ENCODE measurements around the gene SLC45A1.
A peak's percentile ranks its signal among the peaks of the same experiment; 100 is the strongest.

SLC45A1 gene

GRCh38 chr1:8340448-8340847 is 22.5 kb downstream of the SLC45A1 start:
- no peak for DNase-seq (ENCODE audit: low read depth)
- no peak overlapping the region for H3K4me3 ChIP-seq (ENCODE audit: low read length)
- TF ChIP-seq CTCF (IDR thresholded peaks at IDR 0.05; ENCODE audit: insufficient read depth, low read depth, low read length, missing control alignments): no peak

GRCh38 chr1:8342325-8342724 is 24.4 kb downstream of the SLC45A1 start:
- TF ChIP-seq CTCF (IDR thresholded peaks at IDR 0.05; ENCODE audit: insufficient read depth, low read depth, low read length, missing control alignments): no peak
- no peak for DNase-seq (ENCODE audit: low read depth)
- no peak overlapping the region for H3K4me3 ChIP-seq (ENCODE audit: low read length)

GRCh38 chr1:8343044-8343443 is 25.1 kb downstream of the SLC45A1 start:
- TF ChIP-seq CTCF (IDR thresholded peaks at IDR 0.05; ENCODE audit: insufficient read depth, low read depth, low read length, missing control alignments): no peak
- no peak overlapping the region for H3K4me3 ChIP-seq (ENCODE audit: low read length)

GRCh38 chr1:8343464-8344001 is 25.6 kb downstream of the SLC45A1 start:
- H3K4me3 ChIP-seq (ENCODE audit: low read length): no peak overlapping the region
- TF ChIP-seq CTCF (IDR thresholded peaks at IDR 0.05; ENCODE audit: insufficient read depth, low read depth, low read length, missing control alignments): no peak
- peak; percentile 88 for DNase-seq (ENCODE audit: low read depth)

More at GRCh38 chr1:8343044-8343443, 25.1 kb downstream of the SLC45A1 start:
- no peak for DNase-seq (ENCODE audit: low read depth)

GRCh38 chr1:8344893-8345507 is 27.1 kb downstream of the SLC45A1 start:
- H3K4me3 ChIP-seq (ENCODE audit: low read length): no peak overlapping the region
- TF ChIP-seq CTCF (IDR thresholded peaks at IDR 0.05; ENCODE audit: insufficient read depth, low read depth, low read length, missing control alignments): no peak
- no peak for DNase-seq (ENCODE audit: low read depth)

- no peak for DNase-seq (ENCODE audit: low read depth)
- no peak for TF ChIP-seq CTCF (IDR thresholded peaks at IDR 0.05; ENCODE audit: insufficient read depth, low read depth, low read length, missing control alignments)
These were observed 27.9 kb downstream of the SLC45A1 start for GRCh38 chr1:8345621-8346415.

More at GRCh38 chr1:8345621-8346415, 27.9 kb downstream of the SLC45A1 start:
- no peak overlapping the region for H3K4me3 ChIP-seq (ENCODE audit: low read length)
